ENCODE data around the gene L1CAM.

Gene L1CAM

GRCh38 chrX:153903991-153904957 is 18.3 kb upstream of the L1CAM start, which contains the start of gene AVPR2:
Gene AVPR2, plus strand, starts transcription at chrX:153904673. Its CDS starts 473 bp downstream, at chrX:153905146.
- DNase-seq (ENCODE audit: low spot score) = no peak
- FAIRE-seq = no peak

GRCh38 chrX:153903238-153903980 is 17.4 kb upstream of the L1CAM start:
- FAIRE-seq (no peak), DNase-seq (ENCODE audit: low spot score) (no peak)

GRCh38 chrX:153902385-153902784 is 16.4 kb upstream of the L1CAM start:
- DNase-seq (ENCODE audit: low spot score) = no peak
- FAIRE-seq = no peak

- DNase-seq (ENCODE audit: low spot score) (no peak), FAIRE-seq (no peak)
These were observed 15.8 kb upstream of the L1CAM start for GRCh38 chrX:153901753-153902140.

GRCh38 chrX:153900831-153901752 is 15.1 kb upstream of the L1CAM start:
- DNase-seq (ENCODE audit: low spot score) (peak; percentile 79), FAIRE-seq (peak; percentile 85)

- DNase-seq (ENCODE audit: low spot score) = no peak
- no peak for FAIRE-seq
These were observed 11.9 kb upstream of the L1CAM start for GRCh38 chrX:153897899-153898298.

GRCh38 chrX:153889123-153889522 is 3.1 kb upstream of the L1CAM start:
- FAIRE-seq = no peak

GRCh38 chrX:153888344-153888743 is 2.4 kb upstream of the L1CAM start:
- FAIRE-seq (no peak), DNase-seq (ENCODE audit: low spot score) (no peak)

More at GRCh38 chrX:153889123-153889522, 3.1 kb upstream of the L1CAM start:
- DNase-seq (ENCODE audit: low spot score) = no peak

- FAIRE-seq (no peak), DNase-seq (ENCODE audit: low spot score) (no peak)
These were observed 1.4 kb upstream of the L1CAM start for GRCh38 chrX:153887385-153887784.

GRCh38 chrX:153886915-153887314 is 942 bp upstream of the L1CAM start:
- DNase-seq (ENCODE audit: low spot score) = no peak
- FAIRE-seq = no peak

- FAIRE-seq = no peak
- no peak for DNase-seq (ENCODE audit: low spot score)
These were observed 675 bp downstream of the L1CAM start for GRCh38 chrX:153885208-153885787.

- FAIRE-seq (no peak), DNase-seq (ENCODE audit: low spot score) (no peak)
These were observed 1.4 kb downstream of the L1CAM start for GRCh38 chrX:153884590-153884989.

- no peak for DNase-seq (ENCODE audit: low spot score)
- no peak for FAIRE-seq
These were observed 1.8 kb downstream of the L1CAM start for GRCh38 chrX:153884136-153884535.

- DNase-seq (ENCODE audit: low spot score) (no peak), FAIRE-seq (no peak)
These were observed 2.7 kb downstream of the L1CAM start for GRCh38 chrX:153883163-153883843.

GRCh38 chrX:153882557-153882956 is 3.4 kb downstream of the L1CAM start:
- FAIRE-seq (no peak), DNase-seq (ENCODE audit: low spot score) (no peak)

GRCh38 chrX:153882086-153882498 is 3.9 kb downstream of the L1CAM start:
- FAIRE-seq = no peak
- DNase-seq (ENCODE audit: low spot score) = no peak

GRCh38 chrX:153881281-153881680 is 4.7 kb downstream of the L1CAM start:
- no peak for DNase-seq (ENCODE audit: low spot score)
- FAIRE-seq = no peak

- DNase-seq (ENCODE audit: low spot score) (no peak), FAIRE-seq (no peak)
These were observed 5.5 kb downstream of the L1CAM start for GRCh38 chrX:153880440-153880815.

- FAIRE-seq (no peak), DNase-seq (ENCODE audit: low spot score) (no peak)
These were observed 6.1 kb downstream of the L1CAM start for GRCh38 chrX:153879741-153880439.

Data from RCC 7860 (cell line).